Prostate gland (tissue), 2 donors: Measurements from ENCODE around the gene NFIX.

Source experiments
- CTCF ChIP-seq, 4 experiments: fragments of 200-600 bp in 2 of 4; fragments of 450-650 bp in 2 of 4; sonication (generic) in 2 of 4; IDR thresholded peaks; 1 replicate in 3 of 4; 2 replicates in 1 of 4; pipeline ENCODE4 v1.5.1; 2016 to 2019; ENCODE audit warnings: antibody characterized with exemption in 4 of 4, mild to moderate bottlenecking in 2 of 4, moderate library complexity in 2 of 4
- POLR2A ChIP-seq: fragments of 450-650 bp; IDR thresholded peaks from one replicate; pipeline ENCODE4 v1.6.1; 2016; ENCODE audit warnings: antibody characterized with exemption, mild to moderate bottlenecking
- POLR2AphosphoS5 ChIP-seq: sonication (generic); formaldehyde crosslinking; IDR thresholded peaks from one replicate; pipeline ENCODE4 v1.6.1; 2017; ENCODE audit warnings: antibody characterized with exemption

- TF ChIP-seq POLR2A (no peak), CTCF (IDR thresholded peaks at IDR 0.05) (no peak), POLR2AphosphoS5 (no peak)
Observed at GRCh38 chr19:12973236-12973635, 22.0 kb upstream of the NFIX start.
